K562 (cell line): ENCODE data around the gene SHF. TPM values are rescaled to one million over a fixed set of nuclear protein-coding genes. Genes with fewer than 3 reads are reported as not detected.
A peak's percentile ranks its signal among the peaks of the same experiment; 100 is the strongest.

Source experiments
- CHD1 ChIP-seq: fragments of 200-600 bp; sonication (generic); IDR thresholded peaks from one replicate; pipeline ENCODE4 v1.6.1; 2012; ENCODE audit warnings: mild to moderate bottlenecking, moderate library complexity, low read length, inconsistent platforms
- HNRNPLL ChIP-seq: fragments of 200-400 bp; formaldehyde crosslinking; IDR thresholded peaks from 2 replicates; pipeline ENCODE4 v1.6.1; 2017; ENCODE audit warnings: low read length, low read depth, mild to moderate bottlenecking; ENCODE audit not compliant: poor library complexity, severe bottlenecking
- KDM1A ChIP-seq, 2 experiments: fragments of 450-650 bp; IDR thresholded peaks; 2 replicates each; pipeline ENCODE4 v1.6.1; 2016; ENCODE audit warnings: mild to moderate bottlenecking in 2 of 2
- MAFK ChIP-seq: IDR thresholded peaks from 2 replicates; pipeline ENCODE4 v1.6.1; 2011; ENCODE audit warnings: low read length, improper control_type of control experiment
- MYBL2 ChIP-seq, 2 experiments: fragments of 450-650 bp in 1 of 2; sonication (generic) in 1 of 2; formaldehyde crosslinking in 1 of 2; IDR thresholded peaks; 2 replicates each; pipeline versions ENCODE4 v1.6.1 to v1.8.1; 2017 to 2022; ENCODE audit warnings: borderline replicate concordance in 1 of 2, inconsistent platforms in 1 of 2, low read depth in 1 of 2, mild to moderate bottlenecking in 1 of 2, missing genetic modification reagents in 1 of 2, moderate library complexity in 1 of 2
- NBN ChIP-seq: fragments of 450-650 bp; IDR thresholded peaks from 2 replicates; pipeline ENCODE4 v1.6.1; 2016; ENCODE audit warnings: low read depth, mild to moderate bottlenecking
- PML ChIP-seq: IDR thresholded peaks from 2 replicates; pipeline ENCODE4 v1.6.1; 2012; ENCODE audit warnings: low read length, inconsistent platforms
- SIN3A ChIP-seq, 2 experiments: fragments of 150-350 bp in 1 of 2; IDR thresholded peaks; 2 replicates each; pipeline ENCODE4 v1.6.1; 2011 to 2016; ENCODE audit warnings: borderline replicate concordance in 2 of 2, low read depth in 2 of 2, low read length in 2 of 2, mild to moderate bottlenecking in 2 of 2, moderate library complexity in 2 of 2; ENCODE audit not compliant: control insufficient read depth in 1 of 2
- SOX6 ChIP-seq: fragments of 450-650 bp; IDR thresholded peaks from 2 replicates; pipeline ENCODE4 v1.6.1; 2014; ENCODE audit warnings: mild to moderate bottlenecking
- TSC22D4 ChIP-seq: fragments of 450-650 bp; IDR thresholded peaks from 2 replicates; pipeline ENCODE4 v1.6.1; 2016; ENCODE audit warnings: missing genetic modification characterization, missing biosample characterization, control low read depth
- ZNF224 ChIP-seq: sonication (generic); formaldehyde crosslinking; IDR thresholded peaks from 2 replicates; pipeline ENCODE4 v1.8.0; 2022; ENCODE audit warnings: mild to moderate bottlenecking, missing genetic modification reagents
- ZNF444 ChIP-seq: fragments of 250-450 bp; sonication (Bioruptor Pico); IDR thresholded peaks from 2 replicates; pipeline ENCODE4 v1.4.0; 2020; ENCODE audit warnings: mild to moderate bottlenecking, moderate library complexity
- polyA plus RNA-seq, 8 experiments: library from polyadenylated mRNA; depleted of rRNA in 4 of 8; stranded (reverse) in 5 of 8; unstranded in 3 of 8; fragments of >200 nt; fragmentation: Nextera tagmentation in 2 of 8; fragmentation: Illumina TruSeq in 1 of 8; extraction: Ambion mirVana in 2 of 8; extraction: Trizol in 1 of 8; gene quantifications; 2 replicates each; pipeline versions ENCODE4 v1.2.1 to v1.2.3, GENCODE V29; 2011 to 2014; ENCODE audit warnings: inconsistent platforms in 1 of 8, missing spikeins in 1 of 8
- total RNA-seq, 7 experiments: library from RNA; depleted of rRNA in 6 of 7; stranded (reverse); fragments of >200 nt in 6 of 7; fragmentation: Illumina TruSeq in 2 of 7; extraction: Trizol in 2 of 7; gene quantifications; 2 replicates each; pipeline versions ENCODE4 v1.2.1 to v1.2.3, GENCODE V29; 2011 to 2021; ENCODE audit warnings: low replicate concordance in 1 of 7
- TF ChIP-seq, protein P1 (sequence below): IDR thresholded peaks from 2 replicates; pipeline ENCODE4 v1.6.1; 2016; ENCODE audit warnings: missing genetic modification characterization, missing compliant biosample characterization
- TF ChIP-seq, protein P2 (sequence below): fragments of 450-650 bp; IDR thresholded peaks from 2 replicates; pipeline ENCODE4 v1.6.1; 2014; ENCODE audit warnings: low read depth, mild to moderate bottlenecking, moderate library complexity, borderline replicate concordance
- TF ChIP-seq, protein P3 (sequence below): fragments of 200-800 bp; sonication (Bioruptor generic); IDR thresholded peaks from 2 replicates; pipeline ENCODE4 v1.6.1; 2017; ENCODE audit warnings: missing genetic modification characterization, missing compliant biosample characterization
- TF ChIP-seq, protein P4 (sequence below): IDR thresholded peaks from 3 replicates; pipeline ENCODE4 v1.6.1; 2011; ENCODE audit warnings: borderline replicate concordance, mild to moderate bottlenecking; ENCODE audit not compliant: insufficient read length, insufficient read depth
- TF ChIP-seq, protein P5 (sequence below), 2 experiments: IDR thresholded peaks; 2 replicates each; pipeline ENCODE4 v1.6.1; 2011; ENCODE audit warnings: borderline replicate concordance in 1 of 2, control low read depth in 1 of 2, low read depth in 1 of 2, low read length in 1 of 2, mild to moderate bottlenecking in 1 of 2, mixed read lengths in 1 of 2, moderate library complexity in 1 of 2; ENCODE audit not compliant: insufficient read depth in 1 of 2, insufficient read length in 1 of 2, poor library complexity in 1 of 2, severe bottlenecking in 1 of 2; ENCODE audit errors: extremely low read depth in 1 of 2
- TF ChIP-seq, protein P6 (sequence below): fragments of 250-450 bp; sonication (Bioruptor Pico); IDR thresholded peaks from 2 replicates; pipeline ENCODE4 v1.8.0; 2021; ENCODE audit warnings: moderate library complexity, mild to moderate bottlenecking, inconsistent platforms

Gene SHF
- total and polyA plus RNA-seq, 9 of the 15 experiments (the other 6 are each of a cell fraction or from before 2014, with no cell fraction given): 0.51 to 2.2 (median 0.85) TPM; not detected in 2

DNA sequence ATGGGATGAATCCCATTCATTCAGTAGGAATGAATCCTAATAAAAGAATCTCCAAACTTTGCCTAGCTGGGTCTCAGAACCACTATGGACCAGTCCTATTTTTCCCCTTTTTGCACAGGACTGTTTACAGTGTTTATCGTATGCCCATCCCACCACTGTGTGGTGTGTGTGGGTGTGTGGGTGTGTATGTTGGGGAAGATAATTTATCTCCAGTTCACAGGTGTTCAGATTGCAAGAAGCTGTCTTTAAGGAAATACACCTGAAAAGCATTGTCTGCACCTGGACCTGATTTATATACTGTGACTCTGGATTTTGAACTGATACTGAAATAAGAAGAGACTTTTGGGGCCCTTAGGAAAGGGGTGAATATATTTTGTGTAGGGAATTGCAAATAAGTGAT, 24.7 kb upstream of the SHF start (continued):
- TF ChIP-seq, protein P1, sequence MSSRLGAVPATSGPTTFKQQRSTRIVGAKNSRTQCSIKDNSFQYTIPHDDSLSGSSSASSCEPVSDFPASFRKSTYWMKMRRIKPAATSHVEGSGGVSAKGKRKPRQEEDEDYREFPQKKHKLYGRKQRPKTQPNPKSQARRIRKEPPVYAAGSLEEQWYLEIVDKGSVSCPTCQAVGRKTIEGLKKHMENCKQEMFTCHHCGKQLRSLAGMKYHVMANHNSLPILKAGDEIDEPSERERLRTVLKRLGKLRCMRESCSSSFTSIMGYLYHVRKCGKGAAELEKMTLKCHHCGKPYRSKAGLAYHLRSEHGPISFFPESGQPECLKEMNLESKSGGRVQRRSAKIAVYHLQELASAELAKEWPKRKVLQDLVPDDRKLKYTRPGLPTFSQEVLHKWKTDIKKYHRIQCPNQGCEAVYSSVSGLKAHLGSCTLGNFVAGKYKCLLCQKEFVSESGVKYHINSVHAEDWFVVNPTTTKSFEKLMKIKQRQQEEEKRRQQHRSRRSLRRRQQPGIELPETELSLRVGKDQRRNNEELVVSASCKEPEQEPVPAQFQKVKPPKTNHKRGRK: no peak
- TF ChIP-seq, protein P2, sequence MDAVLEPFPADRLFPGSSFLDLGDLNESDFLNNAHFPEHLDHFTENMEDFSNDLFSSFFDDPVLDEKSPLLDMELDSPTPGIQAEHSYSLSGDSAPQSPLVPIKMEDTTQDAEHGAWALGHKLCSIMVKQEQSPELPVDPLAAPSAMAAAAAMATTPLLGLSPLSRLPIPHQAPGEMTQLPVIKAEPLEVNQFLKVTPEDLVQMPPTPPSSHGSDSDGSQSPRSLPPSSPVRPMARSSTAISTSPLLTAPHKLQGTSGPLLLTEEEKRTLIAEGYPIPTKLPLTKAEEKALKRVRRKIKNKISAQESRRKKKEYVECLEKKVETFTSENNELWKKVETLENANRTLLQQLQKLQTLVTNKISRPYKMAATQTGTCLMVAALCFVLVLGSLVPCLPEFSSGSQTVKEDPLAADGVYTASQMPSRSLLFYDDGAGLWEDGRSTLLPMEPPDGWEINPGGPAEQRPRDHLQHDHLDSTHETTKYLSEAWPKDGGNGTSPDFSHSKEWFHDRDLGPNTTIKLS: no peak
- TF ChIP-seq PML: peak; percentile 63
- no peak for TF ChIP-seq SIN3A (IDR thresholded peaks at IDR 0.05; ENCODE audit: borderline replicate concordance in 2 of 2, control insufficient read depth in 1 of 2, low read depth in 2 of 2, low read length in 2 of 2)
- TF ChIP-seq, protein P3, sequence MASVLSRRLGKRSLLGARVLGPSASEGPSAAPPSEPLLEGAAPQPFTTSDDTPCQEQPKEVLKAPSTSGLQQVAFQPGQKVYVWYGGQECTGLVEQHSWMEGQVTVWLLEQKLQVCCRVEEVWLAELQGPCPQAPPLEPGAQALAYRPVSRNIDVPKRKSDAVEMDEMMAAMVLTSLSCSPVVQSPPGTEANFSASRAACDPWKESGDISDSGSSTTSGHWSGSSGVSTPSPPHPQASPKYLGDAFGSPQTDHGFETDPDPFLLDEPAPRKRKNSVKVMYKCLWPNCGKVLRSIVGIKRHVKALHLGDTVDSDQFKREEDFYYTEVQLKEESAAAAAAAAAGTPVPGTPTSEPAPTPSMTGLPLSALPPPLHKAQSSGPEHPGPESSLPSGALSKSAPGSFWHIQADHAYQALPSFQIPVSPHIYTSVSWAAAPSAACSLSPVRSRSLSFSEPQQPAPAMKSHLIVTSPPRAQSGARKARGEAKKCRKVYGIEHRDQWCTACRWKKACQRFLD (CRISPR knock-in tag): no peak
- no peak for TF ChIP-seq TSC22D4 (tag)
- TF ChIP-seq SOX6: peak; percentile 67
- TF ChIP-seq NBN: no peak
- TF ChIP-seq, protein P4, sequence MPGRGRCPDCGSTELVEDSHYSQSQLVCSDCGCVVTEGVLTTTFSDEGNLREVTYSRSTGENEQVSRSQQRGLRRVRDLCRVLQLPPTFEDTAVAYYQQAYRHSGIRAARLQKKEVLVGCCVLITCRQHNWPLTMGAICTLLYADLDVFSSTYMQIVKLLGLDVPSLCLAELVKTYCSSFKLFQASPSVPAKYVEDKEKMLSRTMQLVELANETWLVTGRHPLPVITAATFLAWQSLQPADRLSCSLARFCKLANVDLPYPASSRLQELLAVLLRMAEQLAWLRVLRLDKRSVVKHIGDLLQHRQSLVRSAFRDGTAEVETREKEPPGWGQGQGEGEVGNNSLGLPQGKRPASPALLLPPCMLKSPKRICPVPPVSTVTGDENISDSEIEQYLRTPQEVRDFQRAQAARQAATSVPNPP: no peak
- no peak for TF ChIP-seq MAFK
- no peak for TF ChIP-seq HNRNPLL
- TF ChIP-seq, protein P5, sequence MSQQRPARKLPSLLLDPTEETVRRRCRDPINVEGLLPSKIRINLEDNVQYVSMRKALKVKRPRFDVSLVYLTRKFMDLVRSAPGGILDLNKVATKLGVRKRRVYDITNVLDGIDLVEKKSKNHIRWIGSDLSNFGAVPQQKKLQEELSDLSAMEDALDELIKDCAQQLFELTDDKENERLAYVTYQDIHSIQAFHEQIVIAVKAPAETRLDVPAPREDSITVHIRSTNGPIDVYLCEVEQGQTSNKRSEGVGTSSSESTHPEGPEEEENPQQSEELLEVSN (IDR thresholded peaks at IDR 0.05; ENCODE audit: borderline replicate concordance in 1 of 2, extremely low read depth in 1 of 2, insufficient read depth in 1 of 2, insufficient read length in 1 of 2, low read depth in 1 of 2, low read length in 1 of 2, poor library complexity in 1 of 2, severe bottlenecking in 1 of 2): no peak
- no peak for TF ChIP-seq ZNF444 (CRISPR knock-in tag)
- TF ChIP-seq, protein P6, sequence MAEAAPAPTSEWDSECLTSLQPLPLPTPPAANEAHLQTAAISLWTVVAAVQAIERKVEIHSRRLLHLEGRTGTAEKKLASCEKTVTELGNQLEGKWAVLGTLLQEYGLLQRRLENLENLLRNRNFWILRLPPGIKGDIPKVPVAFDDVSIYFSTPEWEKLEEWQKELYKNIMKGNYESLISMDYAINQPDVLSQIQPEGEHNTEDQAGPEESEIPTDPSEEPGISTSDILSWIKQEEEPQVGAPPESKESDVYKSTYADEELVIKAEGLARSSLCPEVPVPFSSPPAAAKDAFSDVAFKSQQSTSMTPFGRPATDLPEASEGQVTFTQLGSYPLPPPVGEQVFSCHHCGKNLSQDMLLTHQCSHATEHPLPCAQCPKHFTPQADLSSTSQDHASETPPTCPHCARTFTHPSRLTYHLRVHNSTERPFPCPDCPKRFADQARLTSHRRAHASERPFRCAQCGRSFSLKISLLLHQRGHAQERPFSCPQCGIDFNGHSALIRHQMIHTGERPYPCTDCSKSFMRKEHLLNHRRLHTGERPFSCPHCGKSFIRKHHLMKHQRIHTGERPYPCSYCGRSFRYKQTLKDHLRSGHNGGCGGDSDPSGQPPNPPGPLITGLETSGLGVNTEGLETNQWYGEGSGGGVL (CRISPR knock-in tag): no peak
- TF ChIP-seq CHD1: no peak
- TF ChIP-seq ZNF224 (CRISPR knock-in tag): no peak
- peak; percentile 62 to 65 for TF ChIP-seq KDM1A (IDR thresholded peaks at IDR 0.05)
- no peak for TF ChIP-seq MYBL2 (IDR thresholded peaks at IDR 0.05; ENCODE audit: low read depth)
- no peak for TF ChIP-seq MYBL2 (CRISPR knock-in tag; IDR thresholded peaks at IDR 0.05; ENCODE audit: borderline replicate concordance)
